K562 (cell line): ENCODE data around the gene ZNF385D. TPM values are rescaled to one million over a fixed set of nuclear protein-coding genes. Genes with fewer than 3 reads are reported as not detected.

Source experiments
- ATAC-seq: fragments of 200-7000 bp; cut with Tn5 transposase; 3 replicates; pipeline ENCODE4 v1.9.1; 2020; ENCODE audit warnings: moderate library complexity
- BruUV-seq: library from RNA; stranded (reverse); fragments of 400-500 nt; replicated peaks from 2 replicates; lab custom pipeline; 2021; lab: Mats Ljungman, UMichigan
- CTCF ChIA-PET: fragments of 300-600 bp; formaldehyde crosslinking; extraction: SDS; loops from one replicate; lab custom pipeline; 2021; ENCODE audit warnings: low intra/inter-chr PET ratio; lab: Yijun Ruan, JAX
- POLR2A ChIA-PET: fragments of 300-600, 350-650 bp; sonication (Branson Sonifier 250); formaldehyde crosslinking; extraction: SDS; loops from one replicate; lab custom pipeline; 2021; ENCODE audit warnings: antibody characterized with exemption, inconsistent platforms; lab: Yijun Ruan, JAX
- DNase-seq, 4 experiments: peaks; one replicate each; pipeline versions ENCODE4 v3.0.0 to v3.0.0-alpha.2; 2011 to 2018; ENCODE audit warnings: low spot score in 3 of 4, mixed read lengths in 3 of 4; ENCODE audit errors: extremely low read depth in 1 of 4
- FAIRE-seq: peaks from 2 replicates; lab custom pipeline; 2011; peaks lifted over from hg19 to GRCh38; lab: Jason Lieb, UNC
- H2AFZ ChIP-seq: 2 replicates; pipeline ENCODE4 v1.6.0; 2011; ENCODE audit warnings: low read depth, low read length, control low read depth, inconsistent platforms
- H3K27ac ChIP-seq: fragments of 200-600 bp; 3 replicates; pipeline ENCODE4 v1.8.0; 2011; ENCODE audit warnings: low read depth, mild to moderate bottlenecking, control low read depth, inconsistent platforms, low read length, moderate library complexity, mixed read lengths; ENCODE audit errors: extremely low read depth
- H3K27me3 ChIP-seq, 2 experiments: fragments of 300-600 bp in 1 of 2; 2 replicates in 1 of 2; 3 replicates in 1 of 2; pipeline versions ENCODE4 v1.6.0 to v1.8.0; 2011; ENCODE audit warnings: inconsistent platforms in 2 of 2, low read length in 2 of 2, mild to moderate bottlenecking in 1 of 2, mixed read lengths in 1 of 2, moderate library complexity in 1 of 2; ENCODE audit not compliant: control insufficient read depth in 2 of 2, insufficient read depth in 2 of 2
- H3K36me3 ChIP-seq: fragments of 300-600 bp; 3 replicates; pipeline ENCODE4 v1.8.0; 2011; ENCODE audit warnings: mild to moderate bottlenecking, low read length, inconsistent platforms; ENCODE audit not compliant: control insufficient read depth, insufficient read depth
- H3K4me1 ChIP-seq, 2 experiments: fragments of 200-600 bp in 1 of 2; replicated peaks in 1 of 2; 2 replicates in 1 of 2; 3 replicates in 1 of 2; pipeline versions ENCODE4 v1.5.1 to v1.8.0; 2011; ENCODE audit warnings: inconsistent platforms in 2 of 2, low read length in 2 of 2, mild to moderate bottlenecking in 1 of 2, mixed read lengths in 1 of 2, moderate library complexity in 1 of 2; ENCODE audit not compliant: control insufficient read depth in 2 of 2, insufficient read depth in 2 of 2
- H3K4me2 ChIP-seq: 2 replicates; pipeline ENCODE4 v1.6.1; 2011; ENCODE audit warnings: low read length, control low read depth, inconsistent platforms, mixed read lengths; ENCODE audit not compliant: insufficient read depth
- H3K4me3 ChIP-seq: fragments of 200-600 bp; sonication (generic), shearing (Covaris generic); 2 replicates; pipeline ENCODE4 v1.5.1; 2016; ENCODE audit warnings: control low read depth, inconsistent platforms
- H3K79me2 ChIP-seq: fragments of 200-600 bp; 3 replicates; pipeline ENCODE4 v1.8.0; 2011; ENCODE audit warnings: low read length, inconsistent platforms; ENCODE audit not compliant: control insufficient read depth, insufficient read depth
- H3K9ac ChIP-seq, 2 experiments: 2 replicates each; pipeline versions ENCODE4 v1.6.0 to v1.6.1; 2011; ENCODE audit warnings: low read depth in 2 of 2, low read length in 2 of 2, control low read depth in 1 of 2, inconsistent platforms in 1 of 2, mild to moderate bottlenecking in 1 of 2, mixed read lengths in 1 of 2; ENCODE audit not compliant: insufficient read depth in 1 of 2
- H3K9me1 ChIP-seq: one replicate; pipeline ENCODE4 v1.6.0; 2011; ENCODE audit warnings: inconsistent platforms, mild to moderate bottlenecking, low read length, moderate library complexity; ENCODE audit not compliant: control insufficient read depth, insufficient read depth
- H3K9me3 ChIP-seq: replicated peaks from 2 replicates; pipeline ENCODE4 v1.5.1; 2011; ENCODE audit warnings: low read depth, low read length, inconsistent platforms; ENCODE audit not compliant: control insufficient read depth, insufficient read depth
- H4K20me1 ChIP-seq: replicated peaks from 2 replicates; pipeline ENCODE4 v1.6.1; 2011; ENCODE audit warnings: low read length, inconsistent platforms, mixed read lengths; ENCODE audit not compliant: control insufficient read depth, insufficient read depth
- ARID3B ChIP-seq: fragments of 250-450 bp; sonication (Bioruptor Pico); IDR thresholded peaks from 2 replicates; pipeline ENCODE4 v1.4.0; 2020; ENCODE audit warnings: borderline replicate concordance
- ARNT ChIP-seq, 2 experiments: fragments of 450-650 bp; IDR thresholded peaks; 2 replicates each; pipeline ENCODE4 v1.6.1; 2016; ENCODE audit warnings: mild to moderate bottlenecking in 1 of 2
- DPF2 ChIP-seq: fragments of 450-650 bp; IDR thresholded peaks from 2 replicates; pipeline ENCODE4 v1.6.1; 2016
- E2F6 ChIP-seq, 2 experiments: IDR thresholded peaks; 2 replicates each; pipeline ENCODE4 v1.6.1; 2011; ENCODE audit warnings: borderline replicate concordance in 1 of 2, control low read depth in 1 of 2, low read depth in 1 of 2, low read length in 1 of 2, mild to moderate bottlenecking in 1 of 2, mixed read lengths in 1 of 2, moderate library complexity in 1 of 2; ENCODE audit not compliant: insufficient read depth in 1 of 2, insufficient read length in 1 of 2, poor library complexity in 1 of 2, severe bottlenecking in 1 of 2; ENCODE audit errors: extremely low read depth in 1 of 2
- FOXA3 ChIP-seq, 2 experiments: fragments of 450-650 bp in 1 of 2; sonication (generic) in 1 of 2; formaldehyde crosslinking; IDR thresholded peaks in 1 of 2; conservative IDR thresholded peaks in 1 of 2; 2 replicates each; pipeline versions ENCODE4 v1.4.0 to v1.8.0; 2020 to 2022; ENCODE audit warnings: mild to moderate bottlenecking in 2 of 2, missing genetic modification reagents in 1 of 2
- MTA2 ChIP-seq: fragments of 450-650 bp; IDR thresholded peaks from 2 replicates; pipeline ENCODE4 v1.6.1; 2016; ENCODE audit warnings: low read depth
- NFXL1 ChIP-seq: fragments of 450-650 bp; formaldehyde crosslinking; IDR thresholded peaks from 2 replicates; pipeline ENCODE4 v1.4.0; 2021; ENCODE audit warnings: mild to moderate bottlenecking
- POLR2G ChIP-seq: fragments of 200-400 bp; formaldehyde crosslinking; IDR thresholded peaks from 2 replicates; pipeline ENCODE4 v1.6.1; 2017; ENCODE audit warnings: low read depth, mild to moderate bottlenecking, antibody characterized with exemption, low read length, moderate library complexity
- RBBP5 ChIP-seq: fragments of 200-600 bp; sonication (generic); IDR thresholded peaks from 2 replicates; pipeline ENCODE4 v1.6.1; 2012; ENCODE audit warnings: borderline replicate concordance, mild to moderate bottlenecking, low read length, control low read depth, inconsistent platforms; ENCODE audit not compliant: insufficient read depth, poor library complexity, severe bottlenecking
- RBFOX2 ChIP-seq: fragments of 200-400 bp; formaldehyde crosslinking; IDR thresholded peaks from 2 replicates; pipeline ENCODE4 v1.6.1; 2017; ENCODE audit warnings: low read depth, mild to moderate bottlenecking, low read length, moderate library complexity
- TCF15 ChIP-seq: fragments of 250-450 bp; sonication (Bioruptor Pico); IDR thresholded peaks from 2 replicates; pipeline ENCODE4 v1.8.0; 2022; ENCODE audit warnings: moderate library complexity, mild to moderate bottlenecking, inconsistent platforms
- THRB ChIP-seq: fragments of 450-650 bp; formaldehyde crosslinking; conservative IDR thresholded peaks from 2 replicates; pipeline ENCODE4 v1.4.0; 2022; ENCODE audit warnings: mild to moderate bottlenecking, missing genetic modification characterization
- XRCC3 ChIP-seq: fragments of 450-650 bp; IDR thresholded peaks from 2 replicates; pipeline ENCODE4 v1.6.1; 2017; ENCODE audit warnings: mild to moderate bottlenecking, moderate library complexity
- ZNF134 ChIP-seq: fragments of 250-450 bp; sonication (Bioruptor Pico); conservative IDR thresholded peaks from 2 replicates; pipeline ENCODE4 v1.4.0; 2020
- ZNF184 ChIP-seq: sonication (generic); formaldehyde crosslinking; IDR thresholded peaks from 2 replicates; pipeline ENCODE4 v1.5.0; 2020; ENCODE audit warnings: missing genetic modification reagents
- ZNF3 ChIP-seq: fragments of 250-450 bp; sonication (Bioruptor Pico); IDR thresholded peaks from 2 replicates; pipeline ENCODE4 v1.5.0; 2021; ENCODE audit warnings: mild to moderate bottlenecking, moderate library complexity
- ZNF511 ChIP-seq: sonication (generic); formaldehyde crosslinking; IDR thresholded peaks from 2 replicates; pipeline ENCODE4 v1.8.0; 2022; ENCODE audit warnings: mild to moderate bottlenecking, missing genetic modification reagents
- ZNF644 ChIP-seq: fragments of 200-800 bp; sonication (Bioruptor generic); IDR thresholded peaks from 2 replicates; pipeline ENCODE4 v1.6.1; 2016; ENCODE audit warnings: low read depth, missing genetic modification characterization, missing compliant biosample characterization
- WGBS: fragments of 100-300 bp; shearing (Covaris generic); methylation state at CpG from one replicate; pipeline ENCODE4 v1.1.6; 2016; ENCODE audit warnings: low coverage, mixed read lengths; ENCODE audit not compliant: insufficient coverage; ENCODE audit errors: missing lambda C conversion rate; 5-methylcytosine and 5-hydroxymethylcytosine counted together
- in situ Hi-C: fragments of 300-500 bp; cut with MboI; formaldehyde crosslinking; loops from 4 replicates; pipeline ENCODE4 v1.15.0; 2018; ENCODE audit warnings: inconsistent platforms, mixed read lengths
- intact Hi-C: fragments of 100-400 bp; cut with micrococcal nuclease; formaldehyde crosslinking; loops from 2 replicates; pipeline ENCODE4 v1.14.2; 2022
- polyA plus RNA-seq, 8 experiments: library from polyadenylated mRNA; depleted of rRNA in 4 of 8; stranded (reverse) in 5 of 8; unstranded in 3 of 8; fragments of >200 nt; fragmentation: Nextera tagmentation in 2 of 8; fragmentation: Illumina TruSeq in 1 of 8; extraction: Ambion mirVana in 2 of 8; extraction: Trizol in 1 of 8; gene quantifications; 2 replicates each; pipeline versions ENCODE4 v1.2.1 to v1.2.3, GENCODE V29; 2011 to 2014; ENCODE audit warnings: inconsistent platforms in 1 of 8, missing spikeins in 1 of 8
- total RNA-seq, 7 experiments: library from RNA; depleted of rRNA in 6 of 7; stranded (reverse); fragments of >200 nt in 6 of 7; fragmentation: Illumina TruSeq in 2 of 7; extraction: Trizol in 2 of 7; gene quantifications; 2 replicates each; pipeline versions ENCODE4 v1.2.1 to v1.2.3, GENCODE V29; 2011 to 2021; ENCODE audit warnings: low replicate concordance in 1 of 7

The ZNF385D gene
- total and polyA plus RNA-seq, 9 of the 15 experiments (the other 6 are each of a cell fraction or from before 2014, with no cell fraction given) = 0.14 to 1.7 (median 0.51) TPM

- H3K9me3 ChIP-seq = no peaks in the 10 kb centered on the region
- TF ChIP-seq RBBP5 (no peak), ZNF184 (CRISPR knock-in tag) (no peak), ARID3B (CRISPR knock-in tag) (no peak), XRCC3 (no peak), FOXA3 (CRISPR knock-in tag; conservative IDR thresholded peaks at IDR 0.05 in 1 of 2, IDR thresholded peaks at IDR 0.05 in 1 of 2) (no peak), MTA2 (no peak), ZNF511 (CRISPR knock-in tag) (no peak), TCF15 (CRISPR knock-in tag) (no peak), RBFOX2 (no peak), ZNF3 (CRISPR knock-in tag) (no peak), DPF2 (no peak), ZNF134 (CRISPR knock-in tag) (no peak), NFXL1 (no peak), ARNT (IDR thresholded peaks at IDR 0.05) (no peak), ZNF644 (tag) (no peak), THRB (CRISPR knock-in tag) (no peak), POLR2G (no peak), E2F6 (IDR thresholded peaks at IDR 0.05; ENCODE audit: borderline replicate concordance in 1 of 2, extremely low read depth in 1 of 2, insufficient read depth in 1 of 2, insufficient read length in 1 of 2, low read depth in 1 of 2, low read length in 1 of 2, poor library complexity in 1 of 2, severe bottlenecking in 1 of 2) (no peak)
These were observed 316.7 kb downstream of the ZNF385D start for GRCh38 chr3:21434310-21434709.

More at GRCh38 chr3:21434310-21434709, 316.7 kb downstream of the ZNF385D start:
- ATAC-seq (no peak), DNase-seq (no peak), FAIRE-seq (no peak)
- Histone ChIP-seq H3K4me2 (no peak overlapping the region), H3K27ac (no peak overlapping the region), H3K27me3 (no peaks in the 10 kb centered on the region), H2AFZ (no peak overlapping the region), H4K20me1 (no peaks in the 10 kb centered on the region), H3K4me1 (no peaks in the 10 kb centered on the region), H3K4me3 (no peak overlapping the region), H3K79me2 (no peaks in the 10 kb centered on the region), H3K36me3 (no peaks in the 10 kb centered on the region), H3K9ac (no peak overlapping the region), H3K9me1 (no peaks in the 10 kb centered on the region)
- BruUV-seq = no TSS peak
- in situ Hi-C loops = no loop called here
- 38% methylated on average over 1 of the region's 1 CpG for WGBS
- ChIA-PET POLR2A (interaction anchor here (0.7 kb wide), 1 partner anchor 39 kb away, joined by 3 read pairs; no protein-coding TSS in a partner anchor), CTCF (no interaction called here)
- intact Hi-C loops = no loop called here
